GM18520 (cell line): Measurements from ENCODE around the gene CCDC183.
"Not testable (repeated sequence)": the region's sequence is repeated elsewhere in the genome, so short reads cannot be mapped to it uniquely, and the experiment has no call there.

ENCODE experiments used
- ATAC-seq: cut with Tn5 transposase; IDR thresholded peaks from one replicate; pipeline ENCODE4 v1.9.1; 2021; ENCODE audit not compliant: unreplicated experiment

CCDC183 gene

GRCh38 chr9:136837146-136837855 lies 41.2 kb downstream of the CCDC183 start:
- ATAC-seq: no peak

- ATAC-seq: not testable (repeated sequence)
These were observed 41.7 kb downstream of the CCDC183 start for GRCh38 chr9:136837856-136838277.

GRCh38 chr9:136838314-136839228 lies 42.4 kb downstream of the CCDC183 start:
- ATAC-seq: no peak

GRCh38 chr9:136839229-136840139 lies 43.3 kb downstream of the CCDC183 start:
- ATAC-seq: no peak

GRCh38 chr9:136840140-136840876 lies 44.2 kb downstream of the CCDC183 start:
- ATAC-seq: no peak

GRCh38 chr9:136840877-136841645 lies 44.9 kb downstream of the CCDC183 start:
- ATAC-seq: no peak

GRCh38 chr9:136841646-136842379 lies 45.7 kb downstream of the CCDC183 start:
- ATAC-seq: not testable (repeated sequence)

- ATAC-seq: peak; percentile 43
These were observed 46.3 kb downstream of the CCDC183 start, which contains the start of gene AJM1 for GRCh38 chr9:136842380-136842948. Gene AJM1 (plus strand): TSS chr9:136842478. CDS start chr9:136844415, 1,937 bp downstream.

- ATAC-seq: not testable (repeated sequence)
These were observed 47.1 kb downstream of the CCDC183 start for GRCh38 chr9:136843159-136843800.

- ATAC-seq: not testable (repeated sequence)
These were observed 47.9 kb downstream of the CCDC183 start for GRCh38 chr9:136843801-136844740.

- no peak for ATAC-seq
These were observed 48.8 kb downstream of the CCDC183 start for GRCh38 chr9:136844761-136845464.

GRCh38 chr9:136845465-136846260 lies 49.5 kb downstream of the CCDC183 start:
- no peak for ATAC-seq

GRCh38 chr9:136846376-136847087 lies 50.4 kb downstream of the CCDC183 start:
- ATAC-seq: no peak

- no peak for ATAC-seq
These were observed 51.1 kb downstream of the CCDC183 start for GRCh38 chr9:136847088-136847825.
